Astrocyte (in vitro differentiated cells and primary cell): Measurements from ENCODE around the gene TIMELESS. TPM values are rescaled to one million over a fixed set of nuclear protein-coding genes. Genes with fewer than 3 reads are reported as not detected.

Source experiments
- DNase-seq: peaks from one replicate; pipeline ENCODE4 v3.0.0-alpha.2; 2010; ENCODE audit warnings: low read depth
- FAIRE-seq: peaks from 2 replicates; lab custom pipeline; 2011; peaks lifted over from hg19 to GRCh38; lab: Jason Lieb, UNC
- H2AFZ ChIP-seq: 2 replicates; pipeline ENCODE4 v1.6.0; 2012; ENCODE audit warnings: low read depth, low read length, inconsistent platforms
- H3K27ac ChIP-seq: 2 replicates; pipeline ENCODE4 v1.5.1; 2011; ENCODE audit warnings: low read depth, low read length, inconsistent platforms
- H3K27me3 ChIP-seq: 2 replicates; pipeline ENCODE4 v1.6.0; 2011; ENCODE audit warnings: low read length, inconsistent platforms; ENCODE audit not compliant: insufficient read depth
- H3K36me3 ChIP-seq: 2 replicates; pipeline ENCODE4 v1.5.1; 2011; ENCODE audit warnings: low read length, inconsistent platforms; ENCODE audit not compliant: insufficient read depth
- H3K4me1 ChIP-seq: 2 replicates; pipeline ENCODE4 v1.5.1; 2011; ENCODE audit warnings: low read length, inconsistent platforms; ENCODE audit not compliant: insufficient read depth
- H3K4me2 ChIP-seq: 2 replicates; pipeline ENCODE4 v1.6.0; 2012; ENCODE audit warnings: low read length, inconsistent platforms
- H3K4me3 ChIP-seq: 2 replicates; pipeline ENCODE4 v1.5.1; 2011; ENCODE audit warnings: low read depth, mild to moderate bottlenecking, low read length, inconsistent platforms; ENCODE audit not compliant: insufficient read depth
- H3K79me2 ChIP-seq: 2 replicates; pipeline ENCODE4 v1.6.0; 2012; ENCODE audit warnings: mild to moderate bottlenecking, low read length, inconsistent platforms; ENCODE audit not compliant: insufficient read depth
- H3K9ac ChIP-seq: 2 replicates; pipeline ENCODE4 v1.6.0; 2012; ENCODE audit warnings: mild to moderate bottlenecking, low read length, inconsistent platforms
- H3K9me3 ChIP-seq: 2 replicates; pipeline ENCODE4 v1.5.1; 2012; ENCODE audit warnings: low read depth, mild to moderate bottlenecking, low read length, inconsistent platforms; ENCODE audit not compliant: insufficient read depth
- H4K20me1 ChIP-seq: 2 replicates; pipeline ENCODE4 v1.6.0; 2012; ENCODE audit warnings: low read length, inconsistent platforms; ENCODE audit not compliant: insufficient read depth
- H3K27ac Mint-ChIP-seq: one replicate; pipeline ENCODE4 v1.8.0; 2021; ENCODE audit warnings: mild to moderate bottlenecking, mixed read lengths; ENCODE audit not compliant: unreplicated experiment
- H3K27me3 Mint-ChIP-seq: one replicate; pipeline ENCODE4 v1.8.0; 2021; ENCODE audit warnings: low read depth, mixed read lengths; ENCODE audit not compliant: unreplicated experiment
- H3K36me3 Mint-ChIP-seq: one replicate; pipeline ENCODE4 v1.8.0; 2021; ENCODE audit warnings: low read depth, mixed read lengths; ENCODE audit not compliant: unreplicated experiment
- H3K4me1 Mint-ChIP-seq: one replicate; pipeline ENCODE4 v1.8.0; 2021; ENCODE audit warnings: low read depth, mixed read lengths; ENCODE audit not compliant: unreplicated experiment
- H3K4me3 Mint-ChIP-seq: one replicate; pipeline ENCODE4 v1.8.0; 2021; ENCODE audit warnings: mild to moderate bottlenecking, moderate library complexity, mixed read lengths; ENCODE audit not compliant: unreplicated experiment
- H3K9me3 Mint-ChIP-seq: one replicate; pipeline ENCODE4 v1.8.0; 2021; ENCODE audit warnings: mild to moderate bottlenecking, mixed read lengths; ENCODE audit not compliant: unreplicated experiment
- EZH2 ChIP-seq: IDR thresholded peaks from 2 replicates; pipeline ENCODE4 v1.6.1; 2012; ENCODE audit warnings: mild to moderate bottlenecking, low read length, inconsistent platforms; ENCODE audit not compliant: insufficient read depth
- total RNA-seq: library from RNA; stranded (reverse); gene quantifications from 2 replicates; pipeline ENCODE4 v1.2.1, GENCODE V29; 2021
- TF ChIP-seq, protein P1 (sequence below): IDR thresholded peaks from 2 replicates; pipeline ENCODE4 v1.5.1; 2011; ENCODE audit warnings: low read depth, mild to moderate bottlenecking, inconsistent platforms, low read length, moderate library complexity; ENCODE audit not compliant: insufficient read depth

Gene TIMELESS
- total RNA-seq, 1 donor from 2014 or later, result 8.5 TPM

DNA sequence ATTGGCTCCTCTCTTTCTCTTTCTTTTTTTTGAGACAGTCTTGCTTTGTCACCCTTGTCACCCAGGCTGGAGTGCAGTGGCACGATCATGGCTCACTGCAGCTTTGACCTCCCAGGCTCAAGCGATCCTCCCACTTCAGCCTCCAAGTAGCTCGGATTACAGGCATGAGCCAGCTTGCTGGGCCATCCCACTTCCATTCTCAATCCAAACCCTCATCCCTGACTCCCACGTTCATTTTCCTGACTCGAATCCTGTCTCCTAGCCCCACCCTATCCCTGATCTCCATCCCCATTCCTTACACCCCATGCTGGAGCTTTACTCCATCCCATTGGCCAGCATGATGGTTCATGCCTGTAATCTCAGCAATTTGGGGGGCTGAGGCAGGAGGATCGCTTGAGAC, 26.9 kb upstream of the TIMELESS start:
- Histone ChIP-seq H4K20me1 (peaks cover 10% of the 10 kb centered on the region), H3K4me3 (no peak overlapping the region), H3K36me3 (no peaks in the 10 kb centered on the region), H3K4me2 (no peak overlapping the region), H3K9me3 (no peaks in the 10 kb centered on the region), H3K4me1 (no peaks in the 10 kb centered on the region), H3K9ac (no peak overlapping the region), H3K27me3 (no peaks in the 10 kb centered on the region), H3K27ac (no peak overlapping the region), H3K79me2 (peaks cover 14% of the 10 kb centered on the region), H2AFZ (no peak overlapping the region)
- H3K4me1 Mint-ChIP-seq, result peaks cover 9% of the 10 kb centered on the region
- no peaks in the 10 kb centered on the region for H3K27me3 Mint-ChIP-seq
- H3K36me3 Mint-ChIP-seq, result peaks cover 3% of the 10 kb centered on the region
- FAIRE-seq (no peak), DNase-seq (no peak)
- H3K27ac Mint-ChIP-seq, result no peak overlapping the region
- TF ChIP-seq, protein P1, sequence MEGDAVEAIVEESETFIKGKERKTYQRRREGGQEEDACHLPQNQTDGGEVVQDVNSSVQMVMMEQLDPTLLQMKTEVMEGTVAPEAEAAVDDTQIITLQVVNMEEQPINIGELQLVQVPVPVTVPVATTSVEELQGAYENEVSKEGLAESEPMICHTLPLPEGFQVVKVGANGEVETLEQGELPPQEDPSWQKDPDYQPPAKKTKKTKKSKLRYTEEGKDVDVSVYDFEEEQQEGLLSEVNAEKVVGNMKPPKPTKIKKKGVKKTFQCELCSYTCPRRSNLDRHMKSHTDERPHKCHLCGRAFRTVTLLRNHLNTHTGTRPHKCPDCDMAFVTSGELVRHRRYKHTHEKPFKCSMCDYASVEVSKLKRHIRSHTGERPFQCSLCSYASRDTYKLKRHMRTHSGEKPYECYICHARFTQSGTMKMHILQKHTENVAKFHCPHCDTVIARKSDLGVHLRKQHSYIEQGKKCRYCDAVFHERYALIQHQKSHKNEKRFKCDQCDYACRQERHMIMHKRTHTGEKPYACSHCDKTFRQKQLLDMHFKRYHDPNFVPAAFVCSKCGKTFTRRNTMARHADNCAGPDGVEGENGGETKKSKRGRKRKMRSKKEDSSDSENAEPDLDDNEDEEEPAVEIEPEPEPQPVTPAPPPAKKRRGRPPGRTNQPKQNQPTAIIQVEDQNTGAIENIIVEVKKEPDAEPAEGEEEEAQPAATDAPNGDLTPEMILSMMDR, result no peak
- no peak for TF ChIP-seq EZH2
- H3K4me3 Mint-ChIP-seq, result no peak overlapping the region
- no peaks in the 10 kb centered on the region for H3K9me3 Mint-ChIP-seq

DNA sequence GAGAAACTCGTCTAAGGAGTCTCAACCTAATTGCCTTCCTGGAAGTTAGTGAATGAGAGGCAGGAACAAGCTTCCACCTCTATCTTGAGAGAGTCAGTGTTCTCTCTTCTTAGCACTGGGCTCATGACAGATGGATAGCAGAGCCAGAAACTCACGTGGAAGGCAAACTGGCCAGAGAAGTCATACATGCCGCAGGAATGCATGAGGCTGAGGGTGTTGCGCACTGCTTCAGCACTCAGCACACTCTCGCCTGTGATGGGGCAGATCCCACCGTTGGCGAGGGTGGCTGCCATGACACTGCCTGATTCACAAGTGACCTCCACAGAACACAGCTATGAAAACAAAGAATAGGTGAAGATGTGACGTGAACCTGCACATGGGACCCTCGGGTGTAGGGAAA, 25.2 kb upstream of the TIMELESS start:
- Histone ChIP-seq H3K79me2 (peaks cover 31% of the 10 kb centered on the region), H3K4me1 (peaks cover 5% of the 10 kb centered on the region), H3K27me3 (no peaks in the 10 kb centered on the region), H3K36me3 (no peaks in the 10 kb centered on the region), H4K20me1 (peaks cover 10% of the 10 kb centered on the region), H3K4me3 (no peak overlapping the region), H3K9me3 (no peaks in the 10 kb centered on the region), H3K4me2 (no peak overlapping the region), H3K27ac (no peak overlapping the region), H2AFZ (no peak overlapping the region), H3K9ac (no peak overlapping the region)
- Mint-ChIP-seq H3K27me3 (no peaks in the 10 kb centered on the region), H3K9me3 (no peaks in the 10 kb centered on the region), H3K4me3 (no peak overlapping the region), H3K36me3 (peaks cover 5% of the 10 kb centered on the region), H3K27ac (no peak overlapping the region), H3K4me1 (peaks cover 11% of the 10 kb centered on the region)
- FAIRE-seq, result no peak
- no peak for DNase-seq
- TF ChIP-seq, protein P1, result no peak
- TF ChIP-seq EZH2, result no peak

DNA sequence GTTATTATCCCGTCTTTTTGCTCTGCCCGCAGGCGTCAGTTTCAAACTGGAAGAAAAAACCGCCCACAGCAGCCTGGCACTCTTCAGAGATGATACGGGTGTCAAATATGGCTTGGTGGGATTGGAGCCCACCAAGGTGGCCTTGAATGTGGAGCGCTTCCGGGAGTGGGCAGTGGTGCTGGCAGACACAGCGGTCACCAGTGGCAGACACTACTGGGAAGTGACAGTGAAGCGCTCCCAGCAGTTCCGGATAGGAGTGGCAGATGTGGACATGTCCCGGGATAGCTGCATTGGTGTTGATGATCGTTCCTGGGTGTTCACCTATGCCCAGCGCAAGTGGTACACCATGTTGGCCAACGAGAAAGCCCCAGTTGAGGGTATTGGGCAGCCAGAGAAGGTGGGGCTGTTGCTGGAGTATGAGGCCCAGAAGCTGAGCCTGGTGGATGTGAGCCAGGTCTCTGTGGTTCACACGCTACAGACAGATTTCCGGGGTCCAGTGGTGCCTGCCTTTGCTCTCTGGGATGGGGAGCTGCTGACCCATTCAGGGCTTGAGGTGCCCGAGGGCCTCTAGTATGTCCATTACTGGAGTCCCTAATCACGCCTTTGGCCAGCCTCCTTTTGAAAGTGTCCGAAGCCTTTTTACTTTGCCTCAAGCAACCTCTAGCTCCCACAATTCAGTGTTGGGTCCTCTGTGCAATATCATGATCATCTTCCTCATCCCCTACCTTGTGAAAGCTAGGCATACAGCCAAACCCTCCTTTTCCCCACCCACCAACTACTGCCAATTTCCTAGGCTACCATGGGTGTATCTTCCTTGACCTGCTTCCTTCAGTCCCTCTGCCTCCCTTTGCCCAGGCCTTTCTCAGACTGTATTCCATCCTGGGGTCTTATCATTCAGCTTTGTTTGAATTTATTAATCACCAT, 20.0 kb upstream of the TIMELESS start:
- no peak for TF ChIP-seq EZH2
- TF ChIP-seq, protein P1, result no peak
- Histone ChIP-seq H3K4me2 (peak overlapping the region; percentile 91), H4K20me1 (no peaks in the 10 kb centered on the region), H3K36me3 (no peaks in the 10 kb centered on the region), H3K4me3 (peak overlapping the region; percentile 89), H3K27me3 (no peaks in the 10 kb centered on the region), H3K4me1 (peaks cover 10% of the 10 kb centered on the region), H2AFZ (peak overlapping the region; percentile 74), H3K9ac (peak overlapping the region; percentile 88), H3K9me3 (no peaks in the 10 kb centered on the region), H3K79me2 (peaks cover 36% of the 10 kb centered on the region), H3K27ac (peak overlapping the region; percentile 67)
- FAIRE-seq, result no peak
- H3K4me3 Mint-ChIP-seq, result peak overlapping the region; percentile 99
- H3K9me3 Mint-ChIP-seq, result no peaks in the 10 kb centered on the region
- DNase-seq, result no peak
- H3K4me1 Mint-ChIP-seq, result peaks cover 7% of the 10 kb centered on the region
- H3K27me3 Mint-ChIP-seq, result no peaks in the 10 kb centered on the region
- peaks cover 5% of the 10 kb centered on the region for H3K36me3 Mint-ChIP-seq
- H3K27ac Mint-ChIP-seq, result peak overlapping the region; percentile 90
